ENCODE results near the gene LEKR1.
"Not testable (repeated sequence)": the region's sequence is repeated elsewhere in the genome, so short reads cannot be mapped to it uniquely, and the experiment has no call there.

LEKR1 gene

GRCh38 chr3:156838035-156838434 is 11.9 kb downstream of the LEKR1 start:
- DNase-seq: no peak

DNA sequence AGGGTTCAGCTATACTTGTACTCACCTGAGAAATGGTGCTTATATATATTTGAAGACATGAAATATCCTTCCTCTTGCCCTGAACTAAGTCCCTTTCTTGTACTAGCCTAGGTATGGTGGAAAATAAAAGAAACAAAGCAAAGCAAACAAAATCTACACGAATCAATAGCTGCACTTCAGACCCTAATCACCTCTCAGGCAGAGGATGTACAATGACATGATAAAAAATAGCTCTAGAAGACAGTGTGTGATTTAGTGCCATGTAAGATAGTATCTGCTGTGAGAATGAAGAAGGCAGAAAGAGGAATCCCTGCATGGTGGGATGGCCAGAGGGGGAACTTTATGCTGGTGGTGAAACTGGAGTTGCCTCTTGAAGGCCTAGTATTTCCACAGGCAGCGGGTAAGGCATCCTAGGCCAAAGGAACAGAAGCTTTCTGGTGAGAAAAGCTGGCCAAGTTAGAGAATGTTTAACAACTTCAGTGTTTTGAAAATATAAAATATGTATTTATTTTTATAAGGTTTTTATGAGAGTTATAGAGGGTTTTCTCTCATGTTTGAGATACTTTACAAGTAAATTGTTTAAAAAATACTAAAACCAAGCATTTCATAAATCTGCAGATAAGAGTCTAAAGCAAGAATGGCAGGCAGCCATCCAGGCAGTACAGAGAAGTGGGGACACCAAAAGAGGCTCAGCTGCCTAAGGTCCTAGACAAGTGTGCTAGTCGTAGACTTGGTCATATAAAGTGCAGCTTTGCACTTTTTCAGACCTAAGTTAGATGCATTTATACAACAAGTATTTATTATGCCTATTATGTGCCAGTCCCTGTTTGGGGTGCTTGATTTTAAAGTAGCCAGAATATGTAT is 14.9 kb downstream of the LEKR1 start:
- no peak for DNase-seq

DNA sequence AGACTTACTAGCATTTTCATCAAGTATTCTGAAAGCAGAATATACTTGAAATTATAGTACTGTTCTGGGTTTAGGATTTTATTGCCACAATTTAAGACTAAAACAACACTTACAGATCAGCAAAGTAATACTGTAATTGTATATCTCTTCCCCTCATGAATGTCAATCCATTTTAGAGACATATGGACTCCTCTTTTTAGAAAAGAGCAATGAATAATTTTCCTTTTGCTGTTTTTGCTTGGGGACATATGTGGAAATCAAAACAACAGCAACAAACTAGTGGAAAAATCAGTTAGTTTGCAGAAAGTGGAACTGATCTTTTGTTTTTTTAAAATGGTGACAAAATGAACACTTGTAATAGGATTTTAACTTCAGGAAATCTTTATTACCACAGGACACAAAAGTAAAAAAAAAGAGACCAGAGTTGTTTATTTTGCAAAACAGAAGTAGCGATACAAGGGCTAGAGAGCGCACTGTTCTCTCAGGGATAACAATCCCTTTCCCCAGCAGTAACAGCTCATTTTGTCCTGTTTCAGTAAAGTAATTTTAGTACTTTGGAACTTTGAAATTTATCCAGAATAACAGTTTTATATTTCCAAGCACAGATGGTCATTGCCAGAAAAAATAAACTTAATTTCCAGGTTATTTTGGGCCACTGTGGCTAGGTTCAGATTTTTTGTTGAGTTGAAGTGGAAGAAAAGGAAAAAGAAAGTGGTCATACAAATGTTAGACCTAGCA is 17.1 kb downstream of the LEKR1 start:
- DNase-seq: no peak

DNA sequence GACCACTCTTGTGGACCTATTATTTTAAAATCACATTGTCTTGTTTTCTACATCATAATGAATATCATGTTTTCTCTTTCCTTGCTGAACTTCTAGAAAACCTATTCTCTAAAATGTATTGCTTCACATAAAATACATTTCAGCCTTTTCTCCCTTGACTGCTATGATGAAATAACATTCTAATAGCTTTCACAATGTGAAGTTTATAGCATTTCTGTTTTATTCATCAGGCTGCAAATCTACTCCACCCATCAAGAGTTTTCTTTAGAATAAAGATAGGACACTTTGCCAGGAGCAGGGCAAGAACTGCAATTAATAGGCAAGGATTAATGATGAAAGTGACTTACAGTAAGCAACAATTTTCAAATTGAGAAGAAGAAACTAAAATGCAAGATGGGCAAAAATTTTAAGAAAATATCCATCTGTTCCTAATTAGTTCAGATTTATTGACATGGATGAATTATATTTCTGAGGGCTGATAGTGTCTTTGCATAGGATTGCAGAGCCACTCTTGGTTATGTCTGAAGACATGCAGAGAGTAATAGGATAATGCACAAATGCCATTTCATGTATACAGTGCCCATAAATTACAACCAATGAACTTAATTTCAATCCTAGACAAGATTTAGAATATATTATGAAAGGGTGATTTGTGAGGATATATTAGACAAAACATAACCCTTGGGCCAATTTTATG is 21.7 kb downstream of the LEKR1 start:
- DNase-seq: no peak

DNA sequence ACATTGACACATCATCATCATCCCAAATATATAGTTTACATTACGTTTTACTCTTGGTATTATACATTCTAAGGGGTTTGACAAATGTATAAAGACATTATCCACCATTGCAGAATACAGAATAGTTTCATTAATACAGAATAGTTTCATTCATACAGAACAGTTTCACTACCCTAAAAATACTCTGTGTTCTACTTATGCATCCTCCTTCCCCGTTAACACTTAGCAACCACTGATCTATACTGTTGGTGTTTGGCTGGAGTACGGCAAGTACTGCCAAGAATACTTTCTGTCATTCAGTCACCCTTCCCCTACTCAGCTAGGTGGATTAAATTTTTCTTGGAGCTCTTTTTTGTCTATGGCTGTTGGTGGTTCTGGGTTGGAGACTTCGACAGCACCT is 33.4 kb downstream of the LEKR1 start:
- DNase-seq: no peak

DNA sequence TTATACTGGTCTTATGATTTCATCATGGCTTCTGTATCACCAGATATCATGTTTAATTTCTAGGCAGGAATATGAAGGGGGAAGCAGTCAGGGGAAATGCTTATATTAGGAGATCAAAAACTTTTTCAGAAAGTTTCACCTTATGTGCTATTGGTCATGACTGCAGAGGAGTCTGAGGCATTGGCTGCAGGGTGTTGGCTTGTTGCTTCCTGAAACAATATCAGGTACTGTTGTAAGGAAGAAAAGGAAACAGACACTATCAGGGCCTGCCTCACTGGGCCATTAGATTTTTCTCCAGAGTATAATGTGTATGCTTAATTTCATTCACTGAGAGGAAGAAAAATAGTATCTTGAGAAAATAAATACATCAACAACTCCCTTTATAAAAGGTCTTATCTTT is 34.7 kb downstream of the LEKR1 start:
- no peak for DNase-seq

GRCh38 chr3:156862338-156862737 is 36.2 kb downstream of the LEKR1 start:
- DNase-seq: no peak

DNA sequence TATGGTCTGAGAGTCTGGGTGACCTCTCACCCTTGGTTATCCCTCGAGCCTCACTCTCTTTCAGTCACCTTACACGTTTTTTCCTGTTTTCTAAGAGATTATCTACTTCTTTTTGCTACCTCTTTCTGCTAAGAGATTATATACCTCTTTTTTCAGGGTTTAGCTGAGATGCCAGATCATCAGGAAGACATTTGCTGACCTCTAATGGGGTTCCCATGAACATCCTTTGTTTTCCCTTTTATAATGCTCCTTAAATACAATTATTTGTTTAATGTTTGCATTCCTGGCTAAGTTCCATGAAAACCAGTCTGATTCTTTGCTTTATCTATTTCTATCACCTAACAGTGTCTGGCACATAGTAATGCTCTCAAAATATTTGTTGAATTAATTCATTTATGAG is 39.6 kb downstream of the LEKR1 start:
- no peak for DNase-seq

GRCh38 chr3:156867174-156867573 is 41.0 kb downstream of the LEKR1 start:
- DNase-seq: no peak

GRCh38 chr3:156867920-156868319 is 41.8 kb downstream of the LEKR1 start:
- no peak for DNase-seq

DNA sequence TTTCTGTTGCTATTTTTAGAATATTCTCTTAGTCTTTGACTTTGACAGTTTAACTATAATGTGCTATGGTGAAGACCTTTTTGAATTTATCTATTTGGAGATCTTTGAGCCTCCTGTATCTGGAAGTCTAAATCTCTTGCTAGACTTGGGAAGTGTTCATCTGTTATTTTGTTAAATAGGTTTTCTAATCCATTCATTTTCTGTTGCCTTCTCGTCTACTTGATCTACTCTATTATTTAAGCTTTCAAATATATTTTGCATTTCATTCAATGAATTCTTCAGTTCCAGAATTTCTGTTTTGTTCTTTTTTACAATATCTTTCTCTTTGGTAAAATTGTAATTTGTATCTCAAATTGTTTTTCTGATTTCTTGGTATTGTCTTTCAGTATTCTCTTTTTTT is 47.8 kb downstream of the LEKR1 start:
- no peak for DNase-seq

DNA sequence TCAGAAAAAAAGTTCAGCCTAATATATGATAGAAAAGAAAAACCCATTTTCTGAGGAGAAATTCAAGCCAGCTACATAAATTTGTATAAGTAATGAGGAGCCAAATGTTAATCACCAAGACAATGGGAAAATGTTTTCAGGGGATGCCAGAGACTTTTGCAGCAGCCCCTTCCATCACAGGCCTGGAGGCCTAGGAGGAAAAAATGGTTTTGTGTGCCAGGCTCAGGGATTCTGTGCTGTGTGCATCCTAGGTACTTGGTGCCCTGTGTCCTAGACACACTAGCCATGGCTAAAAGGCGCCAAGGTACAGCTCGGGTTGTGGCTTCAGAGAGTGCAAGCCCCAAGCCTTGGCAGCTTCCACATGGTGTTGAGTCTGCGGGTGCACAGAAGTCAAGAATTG is 53.3 kb downstream of the LEKR1 start:
- not testable (repeated sequence) for DNase-seq

GRCh38 chr3:156885761-156886160 is 59.6 kb downstream of the LEKR1 start:
- DNase-seq: no peak

- DNase-seq: no peak
These were observed 62.0 kb downstream of the LEKR1 start for GRCh38 chr3:156888176-156888575.

GRCh38 chr3:156888576-156888975 is 62.4 kb downstream of the LEKR1 start:
- no peak for DNase-seq

GRCh38 chr3:156892701-156893100 is 66.5 kb downstream of the LEKR1 start:
- DNase-seq: no peak

- not testable (repeated sequence) for DNase-seq
These were observed 69.2 kb downstream of the LEKR1 start for GRCh38 chr3:156895374-156895773.

DNA sequence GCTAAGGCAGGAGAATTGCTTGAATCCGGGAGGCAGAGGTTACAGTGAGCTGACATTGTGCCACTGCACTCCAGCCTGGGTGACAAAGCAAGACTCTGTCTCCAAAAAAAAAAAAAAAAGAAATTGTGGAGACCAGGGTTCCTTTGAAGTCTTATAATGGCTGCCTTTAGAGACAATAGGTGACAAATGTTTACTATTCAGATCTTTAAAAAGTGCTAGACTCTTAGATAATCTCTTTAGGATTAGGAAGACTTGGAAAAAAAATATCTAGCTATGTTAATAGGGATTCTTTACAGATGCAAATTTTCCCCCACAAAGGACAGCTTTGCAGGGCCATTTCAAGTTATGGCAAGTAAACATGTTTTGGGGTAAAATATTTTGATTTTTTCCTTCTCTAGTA is 71.7 kb downstream of the LEKR1 start:
- not testable (repeated sequence) for DNase-seq

DNA sequence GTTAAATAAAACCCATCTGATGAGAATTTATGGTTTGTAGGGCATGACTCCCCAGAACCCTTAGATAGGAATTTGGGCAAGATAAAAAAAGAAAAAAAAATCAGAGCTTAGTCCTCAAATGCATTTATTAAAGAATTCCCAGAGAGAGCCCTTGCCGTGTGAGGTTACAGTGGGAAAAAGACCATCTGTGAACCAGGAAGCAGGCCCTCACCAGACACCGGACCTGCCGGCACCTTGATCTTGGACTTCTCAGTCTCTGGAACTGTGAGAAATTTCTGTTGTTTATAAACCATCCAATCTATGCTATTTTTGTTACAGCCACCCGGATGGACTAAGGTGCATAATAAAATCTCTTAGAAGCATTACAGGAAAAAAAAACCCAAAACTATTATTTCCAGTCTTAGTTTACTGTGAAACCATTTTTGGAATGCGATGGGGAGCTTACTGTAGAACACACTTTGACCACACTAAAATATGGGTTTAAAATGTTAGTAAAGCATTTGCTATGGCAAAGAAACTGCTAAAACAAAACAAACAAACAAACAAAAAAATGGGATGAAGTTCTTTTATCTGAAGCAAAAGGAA is 72.2 kb downstream of the LEKR1 start:
- no peak for DNase-seq

- no peak for DNase-seq
These were observed 73.8 kb downstream of the LEKR1 start for GRCh38 chr3:156899951-156900350.

DNA sequence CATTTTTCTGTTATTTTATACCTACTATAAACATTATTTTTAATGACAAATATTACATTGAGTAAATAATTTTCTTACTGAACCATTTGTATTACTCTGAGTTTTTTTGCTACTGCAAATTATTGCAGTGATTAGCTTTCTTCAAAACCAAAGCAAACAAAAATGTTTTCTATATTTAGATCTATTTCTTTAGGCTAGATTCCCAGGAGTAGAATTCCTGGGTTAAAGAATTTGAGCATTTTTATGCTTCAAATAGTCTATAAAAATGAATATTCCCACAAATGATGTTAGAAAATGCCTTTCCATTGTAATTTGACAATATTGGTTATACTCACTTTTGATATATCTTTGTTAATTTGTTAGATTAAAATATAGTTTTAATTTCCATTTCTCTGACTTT is 76.8 kb downstream of the LEKR1 start:
- DNase-seq: no peak

- DNase-seq: no peak
These were observed 80.1 kb downstream of the LEKR1 start for GRCh38 chr3:156906275-156906674.

- no peak for DNase-seq
These were observed 82.2 kb downstream of the LEKR1 start for GRCh38 chr3:156908398-156908797.
